CD4-positive, alpha-beta T cell treated with Interferon gamma for 1 hour (primary cell): ENCODE measurements around the gene MICAL1.

Experiments used
- DNase-seq: peaks from one replicate; pipeline ENCODE4 v3.0.0-alpha.2; 2020

The MICAL1 gene

GRCh38 chr6:109455437-109456110 is at the start of gene MICAL1:
Gene MICAL1, minus strand, starts transcription at chr6:109455772. Its CDS starts 1,576 bp downstream, at chr6:109454196.
- DNase-seq, result peak; percentile 82

GRCh38 chr6:109503327-109504224 is 48.0 kb upstream of the MICAL1 start:
- no peak for DNase-seq

- DNase-seq, result no peak
Observed at GRCh38 chr6:109498936-109499335, 43.4 kb upstream of the MICAL1 start.

GRCh38 chr6:109498052-109498451 is 42.5 kb upstream of the MICAL1 start:
- no peak for DNase-seq

- no peak for DNase-seq
Observed at GRCh38 chr6:109496036-109496772, 40.6 kb upstream of the MICAL1 start.

GRCh38 chr6:109493865-109494264 is 38.3 kb upstream of the MICAL1 start:
- DNase-seq, result no peak

- no peak for DNase-seq
Observed at GRCh38 chr6:109491207-109491938, 35.8 kb upstream of the MICAL1 start.

- no peak for DNase-seq
Observed at GRCh38 chr6:109490713-109491112, 35.1 kb upstream of the MICAL1 start.

- DNase-seq, result no peak
Observed at GRCh38 chr6:109488001-109488400, 32.4 kb upstream of the MICAL1 start.

- no peak for DNase-seq
Observed at GRCh38 chr6:109486068-109486467, 30.5 kb upstream of the MICAL1 start.

GRCh38 chr6:109485266-109485935 is 29.8 kb upstream of the MICAL1 start:
- DNase-seq, result no peak

- no peak for DNase-seq
Observed at GRCh38 chr6:109484122-109484521, 28.6 kb upstream of the MICAL1 start.

GRCh38 chr6:109483735-109484057 is 28.1 kb upstream of the MICAL1 start:
- no peak for DNase-seq

GRCh38 chr6:109482905-109483734 is 27.5 kb upstream of the MICAL1 start, which contains the start of gene ZBTB24:
Gene ZBTB24, minus strand, starts transcription at chr6:109483219. Its CDS starts 1,193 bp downstream, at chr6:109482026.
- peak; percentile 92 for DNase-seq

GRCh38 chr6:109480993-109481480 is 25.5 kb upstream of the MICAL1 start:
- no peak for DNase-seq

- DNase-seq, result no peak
Observed at GRCh38 chr6:109478841-109479624, 23.5 kb upstream of the MICAL1 start.

GRCh38 chr6:109478222-109478805 is 22.7 kb upstream of the MICAL1 start:
- no peak for DNase-seq

GRCh38 chr6:109477725-109478124 is 22.2 kb upstream of the MICAL1 start:
- DNase-seq, result no peak

- DNase-seq, result no peak
Observed at GRCh38 chr6:109477184-109477583, 21.6 kb upstream of the MICAL1 start.

- DNase-seq, result no peak
Observed at GRCh38 chr6:109475625-109476024, 20.1 kb upstream of the MICAL1 start.
